Measurements from ENCODE around the gene TTC13.

DNA sequence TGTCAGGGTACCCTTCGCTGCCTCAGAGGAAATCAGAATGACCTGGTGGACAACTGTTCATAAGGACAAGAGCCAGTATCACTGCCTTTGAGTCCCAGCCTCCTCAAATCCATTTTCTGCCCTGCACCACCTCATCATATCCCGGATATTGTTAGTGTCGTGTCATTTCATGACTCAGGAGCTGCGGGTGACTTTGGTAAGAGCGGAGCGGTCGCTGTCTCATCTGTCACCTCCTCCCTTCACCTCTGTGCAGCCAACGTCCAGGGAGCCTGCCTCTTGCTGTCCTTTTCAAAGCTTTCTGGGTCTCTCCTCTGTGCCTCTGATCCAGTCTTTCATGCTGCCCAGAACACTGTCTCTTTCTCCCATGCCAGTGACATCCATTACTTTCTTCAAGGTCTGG lies 103.3 kb downstream of the TTC13 start:
- TF ChIP-seq, protein P1, sequence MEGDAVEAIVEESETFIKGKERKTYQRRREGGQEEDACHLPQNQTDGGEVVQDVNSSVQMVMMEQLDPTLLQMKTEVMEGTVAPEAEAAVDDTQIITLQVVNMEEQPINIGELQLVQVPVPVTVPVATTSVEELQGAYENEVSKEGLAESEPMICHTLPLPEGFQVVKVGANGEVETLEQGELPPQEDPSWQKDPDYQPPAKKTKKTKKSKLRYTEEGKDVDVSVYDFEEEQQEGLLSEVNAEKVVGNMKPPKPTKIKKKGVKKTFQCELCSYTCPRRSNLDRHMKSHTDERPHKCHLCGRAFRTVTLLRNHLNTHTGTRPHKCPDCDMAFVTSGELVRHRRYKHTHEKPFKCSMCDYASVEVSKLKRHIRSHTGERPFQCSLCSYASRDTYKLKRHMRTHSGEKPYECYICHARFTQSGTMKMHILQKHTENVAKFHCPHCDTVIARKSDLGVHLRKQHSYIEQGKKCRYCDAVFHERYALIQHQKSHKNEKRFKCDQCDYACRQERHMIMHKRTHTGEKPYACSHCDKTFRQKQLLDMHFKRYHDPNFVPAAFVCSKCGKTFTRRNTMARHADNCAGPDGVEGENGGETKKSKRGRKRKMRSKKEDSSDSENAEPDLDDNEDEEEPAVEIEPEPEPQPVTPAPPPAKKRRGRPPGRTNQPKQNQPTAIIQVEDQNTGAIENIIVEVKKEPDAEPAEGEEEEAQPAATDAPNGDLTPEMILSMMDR (IDR thresholded peaks at IDR 0.05; ENCODE audit: low read depth, low read length, missing input control) = no peak
- TF ChIP-seq RAD21 (IDR thresholded peaks at IDR 0.05) (no peak), YY1 (IDR thresholded peaks at IDR 0.05) (no peak), GABPA (IDR thresholded peaks at IDR 0.05 in 1 of 2, conservative IDR thresholded peaks at IDR 0.05 in 1 of 2) (no peak), TAF1 (conservative IDR thresholded peaks at IDR 0.05) (no peak), EGR1 (IDR thresholded peaks at IDR 0.05; ENCODE audit: low read depth in 2 of 2) (no peak), FOXA1 (IDR thresholded peaks at IDR 0.05) (no peak), SP1 (IDR thresholded peaks at IDR 0.05) (no peak), RXRA (IDR thresholded peaks at IDR 0.05) (no peak)
- TF ChIP-seq, protein P2, sequence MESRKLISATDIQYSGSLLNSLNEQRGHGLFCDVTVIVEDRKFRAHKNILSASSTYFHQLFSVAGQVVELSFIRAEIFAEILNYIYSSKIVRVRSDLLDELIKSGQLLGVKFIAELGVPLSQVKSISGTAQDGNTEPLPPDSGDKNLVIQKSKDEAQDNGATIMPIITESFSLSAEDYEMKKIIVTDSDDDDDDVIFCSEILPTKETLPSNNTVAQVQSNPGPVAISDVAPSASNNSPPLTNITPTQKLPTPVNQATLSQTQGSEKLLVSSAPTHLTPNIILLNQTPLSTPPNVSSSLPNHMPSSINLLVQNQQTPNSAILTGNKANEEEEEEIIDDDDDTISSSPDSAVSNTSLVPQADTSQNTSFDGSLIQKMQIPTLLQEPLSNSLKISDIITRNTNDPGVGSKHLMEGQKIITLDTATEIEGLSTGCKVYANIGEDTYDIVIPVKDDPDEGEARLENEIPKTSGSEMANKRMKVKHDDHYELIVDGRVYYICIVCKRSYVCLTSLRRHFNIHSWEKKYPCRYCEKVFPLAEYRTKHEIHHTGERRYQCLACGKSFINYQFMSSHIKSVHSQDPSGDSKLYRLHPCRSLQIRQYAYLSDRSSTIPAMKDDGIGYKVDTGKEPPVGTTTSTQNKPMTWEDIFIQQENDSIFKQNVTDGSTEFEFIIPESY (IDR thresholded peaks at IDR 0.05) = no peak
- TF ChIP-seq, protein P3, sequence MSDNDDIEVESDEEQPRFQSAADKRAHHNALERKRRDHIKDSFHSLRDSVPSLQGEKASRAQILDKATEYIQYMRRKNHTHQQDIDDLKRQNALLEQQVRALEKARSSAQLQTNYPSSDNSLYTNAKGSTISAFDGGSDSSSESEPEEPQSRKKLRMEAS (IDR thresholded peaks at IDR 0.05) = no peak
- TF ChIP-seq, protein P4, sequence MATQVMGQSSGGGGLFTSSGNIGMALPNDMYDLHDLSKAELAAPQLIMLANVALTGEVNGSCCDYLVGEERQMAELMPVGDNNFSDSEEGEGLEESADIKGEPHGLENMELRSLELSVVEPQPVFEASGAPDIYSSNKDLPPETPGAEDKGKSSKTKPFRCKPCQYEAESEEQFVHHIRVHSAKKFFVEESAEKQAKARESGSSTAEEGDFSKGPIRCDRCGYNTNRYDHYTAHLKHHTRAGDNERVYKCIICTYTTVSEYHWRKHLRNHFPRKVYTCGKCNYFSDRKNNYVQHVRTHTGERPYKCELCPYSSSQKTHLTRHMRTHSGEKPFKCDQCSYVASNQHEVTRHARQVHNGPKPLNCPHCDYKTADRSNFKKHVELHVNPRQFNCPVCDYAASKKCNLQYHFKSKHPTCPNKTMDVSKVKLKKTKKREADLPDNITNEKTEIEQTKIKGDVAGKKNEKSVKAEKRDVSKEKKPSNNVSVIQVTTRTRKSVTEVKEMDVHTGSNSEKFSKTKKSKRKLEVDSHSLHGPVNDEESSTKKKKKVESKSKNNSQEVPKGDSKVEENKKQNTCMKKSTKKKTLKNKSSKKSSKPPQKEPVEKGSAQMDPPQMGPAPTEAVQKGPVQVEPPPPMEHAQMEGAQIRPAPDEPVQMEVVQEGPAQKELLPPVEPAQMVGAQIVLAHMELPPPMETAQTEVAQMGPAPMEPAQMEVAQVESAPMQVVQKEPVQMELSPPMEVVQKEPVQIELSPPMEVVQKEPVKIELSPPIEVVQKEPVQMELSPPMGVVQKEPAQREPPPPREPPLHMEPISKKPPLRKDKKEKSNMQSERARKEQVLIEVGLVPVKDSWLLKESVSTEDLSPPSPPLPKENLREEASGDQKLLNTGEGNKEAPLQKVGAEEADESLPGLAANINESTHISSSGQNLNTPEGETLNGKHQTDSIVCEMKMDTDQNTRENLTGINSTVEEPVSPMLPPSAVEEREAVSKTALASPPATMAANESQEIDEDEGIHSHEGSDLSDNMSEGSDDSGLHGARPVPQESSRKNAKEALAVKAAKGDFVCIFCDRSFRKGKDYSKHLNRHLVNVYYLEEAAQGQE (IDR thresholded peaks at IDR 0.05) = no peak
